SU-DHL-6 (cell line): ENCODE data around the gene EYA2.

Experiments used
- CTCF ChIP-seq: fragments of 200-600 bp; sonication (generic); IDR thresholded peaks from one replicate; pipeline ENCODE4 v1.5.1; 2017; ENCODE audit warnings: antibody characterized with exemption, mild to moderate bottlenecking, low read length, moderate library complexity; ENCODE audit not compliant: insufficient read depth, poor library complexity, severe bottlenecking
- EZH2phosphoT487 ChIP-seq: fragments of 200-600 bp; sonication (generic), shearing (Covaris generic); conservative IDR thresholded peaks from 2 replicates; pipeline ENCODE4 v1.6.1; 2018; ENCODE audit warnings: mild to moderate bottlenecking, antibody characterized with exemption, low read length, moderate library complexity, mixed read lengths

GRCh38 chr20:47161411-47161810 is 266.8 kb downstream of the EYA2 start:
- TF ChIP-seq CTCF: no peak
- no peak for TF ChIP-seq EZH2phosphoT487
